GDM1 (cell line): ENCODE measurements around the gene MAGEB5.
"Not testable (repeated sequence)": the region's sequence is repeated elsewhere in the genome, so short reads cannot be mapped to it uniquely, and the experiment has no call there.

Experiments
- DNase-seq: peaks from one replicate; lab custom pipeline; 2025; lab: John Stamatoyannopoulos, UW

The MAGEB5 gene

GRCh38 chrX:26215869-26216268, at the start of gene MAGEB5:
Gene MAGEB5, plus strand, starts transcription at chrX:26216169. Its CDS starts 1,133 bp downstream, at chrX:26217302.
- no peak for DNase-seq

- no peak for DNase-seq
Observed at GRCh38 chrX:26192204-26192603, 23.8 kb upstream of the MAGEB5 start, which contains the start of gene MAGEB6. Gene MAGEB6, plus strand, starts transcription at chrX:26192440. Its CDS starts 1,407 bp downstream, at chrX:26193847.

GRCh38 chrX:26203561-26203960, 12.4 kb upstream of the MAGEB5 start:
- DNase-seq, result no peak

- not testable (repeated sequence) for DNase-seq
Observed at GRCh38 chrX:26204717-26205116, 11.3 kb upstream of the MAGEB5 start.

- DNase-seq, result no peak
Observed at GRCh38 chrX:26208012-26208411, 8.0 kb upstream of the MAGEB5 start.

GRCh38 chrX:26219351-26219750, 3.4 kb downstream of the MAGEB5 start:
- DNase-seq, result no peak

GRCh38 chrX:26234177-26234576, 18.2 kb downstream of the MAGEB5 start:
- DNase-seq, result no peak

- no peak for DNase-seq
Observed at GRCh38 chrX:26253526-26253925, 37.6 kb downstream of the MAGEB5 start.

GRCh38 chrX:26254436-26254835, 38.5 kb downstream of the MAGEB5 start:
- no peak for DNase-seq

GRCh38 chrX:26262121-26262523, 46.2 kb downstream of the MAGEB5 start:
- DNase-seq, result no peak
